Activated CD8-positive, alpha-beta T cell treated with anti-CD3 and anti-CD28 coated beads, Interleukin-2, amount 10 ng/mL, durations not matched to agents 7 days and 5 days (primary cell): ENCODE data around the gene MRPL53. TPM values are rescaled to one million over a fixed set of nuclear protein-coding genes. Genes with fewer than 3 reads are reported as not detected.
A peak's percentile ranks its signal among the peaks of the same experiment; 100 is the strongest.
"Not testable (repeated sequence)": the region's sequence is repeated elsewhere in the genome, so short reads cannot be mapped to it uniquely, and the experiment has no call there.

Experiments
- ATAC-seq: fragments of 150-1000 bp; cut with Tn5 transposase; one replicate; pipeline ENCODE4 v1.10.0; 2021; ENCODE audit warnings: moderate library complexity
- CTCF ChIA-PET: fragments of 350-600 bp; sonication (Branson Sonifier 250); formaldehyde crosslinking; loops from one replicate; lab custom pipeline; 2021; ENCODE audit warnings: antibody characterized with exemption; lab: Charles Lee
- POLR2A ChIA-PET: fragments of 350-600 bp; sonication (Branson Sonifier 250); formaldehyde crosslinking; loops from one replicate; lab custom pipeline; 2021; ENCODE audit warnings: antibody characterized with exemption; lab: Charles Lee
- DNase-seq: peaks from one replicate; pipeline ENCODE4 v3.0.0-alpha.2; 2020
- H3K27ac Mint-ChIP-seq: one replicate; pipeline ENCODE4 v1.8.0; 2021; ENCODE audit warnings: mild to moderate bottlenecking, mixed read lengths
- H3K27me3 Mint-ChIP-seq: one replicate; pipeline ENCODE4 v1.8.0; 2021; ENCODE audit warnings: low read depth, mixed read lengths
- H3K36me3 Mint-ChIP-seq: one replicate; pipeline ENCODE4 v1.8.0; 2021; ENCODE audit warnings: low read depth, mixed read lengths
- H3K4me1 Mint-ChIP-seq: one replicate; pipeline ENCODE4 v1.8.0; 2021; ENCODE audit warnings: low read depth, mixed read lengths
- H3K4me3 Mint-ChIP-seq: one replicate; pipeline ENCODE4 v1.8.0; 2021; ENCODE audit warnings: mild to moderate bottlenecking, mixed read lengths
- H3K9me3 Mint-ChIP-seq: one replicate; pipeline ENCODE4 v1.8.0; 2022; ENCODE audit warnings: mixed read lengths; ENCODE audit not compliant: insufficient read depth
- total RNA-seq, 2 experiments: library from RNA; stranded (reverse); gene quantifications; one replicate each; pipeline ENCODE4 v1.2.3, GENCODE V29; 2021

Gene MRPL53
- total RNA-seq, 2 experiments from 2014 or later: 95.7 to 96.2 TPM

DNA sequence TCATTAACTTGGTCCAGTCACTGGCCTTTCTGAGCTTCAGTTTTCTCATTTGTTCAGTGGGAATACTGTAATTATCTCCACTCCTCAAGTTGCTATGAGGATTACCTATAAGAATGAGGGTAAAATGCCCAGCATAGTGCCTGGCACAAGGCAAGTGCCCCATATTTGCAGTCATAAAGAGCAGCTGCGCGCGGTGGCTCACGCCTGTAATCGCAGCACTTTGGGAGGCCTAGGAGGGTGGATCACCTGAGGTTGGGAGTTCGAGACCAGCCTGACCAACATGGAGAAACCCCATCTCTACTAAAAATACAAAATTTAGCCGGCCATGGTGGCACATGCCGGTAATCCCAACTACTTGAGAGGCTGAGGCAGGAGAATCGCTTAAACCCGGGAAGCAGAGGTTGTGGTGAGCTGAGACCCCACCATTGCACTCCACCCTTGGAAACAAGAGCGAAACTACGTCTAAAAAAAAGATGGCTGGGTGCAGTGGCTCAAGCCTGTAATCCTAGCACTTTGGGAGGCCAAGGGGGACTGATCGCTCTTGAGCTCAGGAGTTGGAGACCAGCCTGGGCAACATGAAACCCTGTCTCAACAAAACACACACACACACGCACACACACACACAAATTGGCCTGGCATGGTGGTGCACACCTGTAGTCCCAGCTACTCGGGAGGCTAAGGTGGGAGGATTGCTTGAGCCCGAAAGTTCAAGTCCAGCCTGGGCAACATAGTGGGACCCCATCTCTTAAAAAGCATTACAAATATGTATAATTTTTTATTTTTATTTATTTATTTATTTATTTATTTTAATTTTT lies 29.8 kb downstream of the MRPL53 start:
- ChIA-PET POLR2A (interaction anchor here (1.0 kb wide), 1 partner anchor 11 kb away, joined by 3 read pairs; no protein-coding TSS in a partner anchor), CTCF (interaction anchor here (0.9 to 1.2 kb wide), 2 partner anchors 9 to 43 kb away, joined by 3 read pairs; no protein-coding TSS in a partner anchor)
- H3K36me3 Mint-ChIP-seq, H3K27ac Mint-ChIP-seq, H3K9me3 Mint-ChIP-seq, ATAC-seq, DNase-seq: not testable (repeated sequence)
- Mint-ChIP-seq H3K27me3 (peaks cover 44% of the 10 kb centered on the region), H3K4me1 (peaks cover 11% of the 10 kb centered on the region), H3K4me3 (peak overlapping the region; percentile 57)

DNA sequence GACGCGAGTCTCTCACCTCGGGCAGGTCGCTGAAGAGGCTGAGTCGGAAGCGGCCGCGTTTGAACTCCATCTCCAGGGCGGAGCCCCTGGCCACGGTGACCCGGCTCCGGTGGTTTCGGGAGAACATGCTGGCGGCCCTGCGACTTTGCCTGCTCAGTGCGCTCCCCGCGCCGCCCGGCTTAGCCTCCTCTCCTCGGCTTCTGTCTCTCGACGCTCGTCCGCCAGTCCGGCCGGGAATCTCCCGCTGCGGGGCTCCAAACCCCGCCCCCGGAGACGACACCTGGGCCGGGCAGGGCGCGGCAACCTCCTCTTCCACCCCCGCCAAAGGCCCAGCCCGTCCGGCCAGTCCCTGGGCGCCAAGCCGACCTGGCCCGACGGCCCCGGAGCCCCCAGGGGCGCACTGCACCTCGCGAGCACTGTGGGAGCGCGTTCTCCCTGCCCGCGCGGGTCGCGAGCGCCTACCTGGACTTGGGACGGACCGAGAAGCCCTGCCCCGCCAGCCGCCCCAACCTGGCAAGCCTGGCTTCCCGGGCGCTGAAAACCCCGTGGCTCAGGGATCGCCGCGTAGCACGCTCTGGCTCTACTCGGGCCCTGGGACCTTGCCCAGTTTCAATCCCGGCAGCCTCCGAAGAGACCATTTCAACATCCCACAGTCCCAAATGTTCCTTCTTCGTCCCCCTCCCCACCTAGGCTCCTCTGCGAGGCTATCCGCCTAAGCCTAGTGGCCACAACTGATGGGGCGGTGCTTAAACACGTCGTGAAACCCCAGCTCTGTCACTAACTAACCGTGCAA lies 30.6 kb downstream of the MRPL53 start, which contains the start of gene RTKN:
Gene RTKN (minus strand): TSS at position 248 of the 793 bp plus-strand sequence. CDS start 121 bp downstream, at position 127.
- Mint-ChIP-seq H3K27me3 (peaks cover 42% of the 10 kb centered on the region), H3K9me3 (no peaks in the 10 kb centered on the region), H3K4me1 (peaks cover 16% of the 10 kb centered on the region), H3K36me3 (no peaks in the 10 kb centered on the region), H3K4me3 (peak within 1 kb of the TSS; percentile 57), H3K27ac (peak within 1 kb of the TSS; percentile 14)
- ATAC-seq (peak; percentile 57), DNase-seq (peak; percentile 43)
- POLR2A ChIA-PET: interaction anchor here (0.6 kb wide), 1 partner anchor 40 kb away, joined by 3 read pairs; no protein-coding TSS in a partner anchor
- CTCF ChIA-PET: interaction anchor here (0.9 kb wide), 1 partner anchor 10 kb away, joined by 3 read pairs; no protein-coding TSS in a partner anchor

DNA sequence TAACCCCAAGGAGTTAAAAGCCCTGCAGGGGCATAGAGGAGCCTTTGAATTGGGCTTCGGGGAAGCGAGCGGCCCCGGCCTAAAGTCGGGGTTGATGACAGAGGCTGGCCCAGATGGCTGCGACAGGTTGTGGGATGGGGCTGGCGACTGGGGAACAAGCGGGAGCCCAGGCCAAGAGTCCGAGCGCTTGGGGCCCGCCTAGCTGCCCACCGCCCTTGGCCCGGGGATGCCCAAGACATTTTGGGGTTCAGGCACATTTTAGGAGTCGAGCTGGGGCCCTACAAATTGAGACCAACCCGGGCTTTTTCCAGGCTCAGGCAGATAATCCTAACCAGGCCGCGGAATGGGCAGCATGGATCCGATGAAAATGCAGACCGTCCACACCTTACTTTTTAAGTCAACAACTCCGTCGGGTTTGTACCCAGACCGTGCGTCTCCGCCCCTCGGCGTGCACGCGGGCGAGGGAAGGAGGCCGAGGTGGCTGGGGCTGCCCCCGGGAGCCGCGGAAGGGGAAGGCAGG lies 31.2 kb downstream of the MRPL53 start:
- ATAC-seq (no peak), DNase-seq (no peak)
- Mint-ChIP-seq H3K4me1 (peaks cover 16% of the 10 kb centered on the region), H3K27ac (no peak overlapping the region), H3K4me3 (no peak overlapping the region), H3K9me3 (no peaks in the 10 kb centered on the region), H3K27me3 (peaks cover 42% of the 10 kb centered on the region), H3K36me3 (no peaks in the 10 kb centered on the region)
- ChIA-PET CTCF (interaction anchor here (1.2 to 1.3 kb wide), 2 partner anchors 19 to 191 kb away, joined by 3 read pairs; no protein-coding TSS in a partner anchor), POLR2A (interaction anchor here (0.6 kb wide), 1 partner anchor 40 kb away, joined by 3 read pairs; no protein-coding TSS in a partner anchor)

DNA sequence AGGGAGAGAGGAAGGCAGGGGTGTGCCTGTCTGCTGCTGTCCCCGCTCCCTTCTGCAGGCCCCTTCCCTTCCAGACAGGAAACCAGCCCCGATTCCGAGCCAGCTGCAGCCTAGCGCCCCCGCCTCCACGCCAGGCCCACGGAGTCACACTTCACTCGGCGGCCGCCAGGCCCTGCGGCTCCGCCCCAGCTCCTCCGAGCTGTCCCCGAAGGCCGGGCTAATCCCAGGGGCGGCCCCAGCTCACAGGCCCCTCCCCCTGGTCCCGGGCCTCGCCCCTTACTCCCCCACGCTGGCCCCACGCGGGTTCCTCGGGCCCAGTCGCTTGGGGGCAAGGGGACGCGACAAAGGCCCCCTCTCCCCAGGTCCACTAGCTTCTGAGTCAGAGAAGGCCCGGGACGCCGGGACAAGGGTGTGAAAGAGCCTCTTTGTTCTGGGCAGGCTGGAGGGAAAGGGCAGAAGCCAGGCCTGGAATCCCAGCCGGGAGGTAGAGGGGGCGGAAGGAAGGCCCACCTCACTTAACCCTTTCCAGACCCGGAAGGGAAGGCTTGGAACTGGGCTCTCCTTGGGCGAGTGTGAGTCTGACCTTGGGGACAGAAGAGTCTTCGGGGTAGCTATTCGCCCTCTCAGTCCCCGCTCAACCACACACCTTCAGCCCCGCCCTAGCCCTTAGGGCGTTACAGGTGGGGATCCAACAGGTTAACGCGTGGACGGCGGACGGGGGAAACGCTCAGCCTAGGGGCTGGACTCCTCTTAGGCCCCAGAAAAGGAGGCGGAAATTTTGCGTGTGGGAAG lies 31.9 kb downstream of the MRPL53 start:
- ATAC-seq (peak; percentile 79), DNase-seq (peak; percentile 51)
- Mint-ChIP-seq H3K4me3 (peak overlapping the region; percentile 40), H3K27me3 (peaks cover 42% of the 10 kb centered on the region), H3K4me1 (peaks cover 16% of the 10 kb centered on the region), H3K36me3 (no peaks in the 10 kb centered on the region), H3K9me3 (no peaks in the 10 kb centered on the region), H3K27ac (no peak overlapping the region)
- POLR2A ChIA-PET: interaction anchor here (0.6 to 0.8 kb wide), 3 partner anchors 33 to 704 kb away, joined by 3 read pairs; partner anchors contain the start of gene MOB1A
- CTCF ChIA-PET: interaction anchor here (0.8 to 1.5 kb wide), 5 partner anchors 9 to 191 kb away, joined by 3 to 4 read pairs (median 3); no protein-coding TSS in a partner anchor

DNA sequence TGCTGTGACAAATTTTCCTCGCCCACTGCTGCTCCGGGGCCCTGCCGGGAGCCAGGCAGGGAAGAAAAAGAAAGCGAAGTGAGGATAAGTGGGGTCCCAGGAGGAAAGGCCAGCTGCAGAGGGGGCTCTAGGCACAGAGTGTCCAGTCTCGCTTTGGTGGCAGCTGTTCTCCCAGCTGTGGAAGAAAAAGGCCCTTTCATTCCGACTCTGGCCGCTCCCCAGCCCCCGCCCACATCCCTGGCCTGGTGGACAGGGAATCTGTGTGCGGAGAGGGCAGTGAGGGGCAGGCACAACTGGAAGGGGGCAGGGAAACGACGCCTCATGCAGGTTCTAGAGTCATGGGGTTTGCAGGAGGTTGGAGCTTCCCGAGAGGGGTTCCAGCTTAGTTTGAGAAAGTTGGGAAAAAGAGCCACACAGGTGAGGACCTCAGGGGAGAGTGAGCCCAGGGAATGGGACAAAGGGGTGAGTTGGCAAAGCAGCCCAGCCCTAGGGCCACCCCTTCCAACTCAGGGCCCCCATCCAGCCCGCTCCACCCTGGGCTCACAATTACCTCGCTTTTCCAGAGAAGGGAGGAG lies 32.6 kb downstream of the MRPL53 start:
- Mint-ChIP-seq H3K9me3 (no peaks in the 10 kb centered on the region), H3K4me3 (peak overlapping the region; percentile 16), H3K27me3 (peaks cover 39% of the 10 kb centered on the region), H3K4me1 (peaks cover 16% of the 10 kb centered on the region), H3K36me3 (no peaks in the 10 kb centered on the region), H3K27ac (no peak overlapping the region)
- CTCF ChIA-PET: interaction anchor here (0.8 to 1.5 kb wide), 6 partner anchors 8 to 190 kb away, joined by 3 to 4 read pairs (median 3); no protein-coding TSS in a partner anchor
- POLR2A ChIA-PET: interaction anchor here (0.6 to 1.4 kb wide), 4 partner anchors 33 to 703 kb away, joined by 3 to 5 read pairs (median 3); partner anchors contain the start of genes CCDC142, MOB1A and TTC31
- DNase-seq: no peak
- ATAC-seq: no peak

DNA sequence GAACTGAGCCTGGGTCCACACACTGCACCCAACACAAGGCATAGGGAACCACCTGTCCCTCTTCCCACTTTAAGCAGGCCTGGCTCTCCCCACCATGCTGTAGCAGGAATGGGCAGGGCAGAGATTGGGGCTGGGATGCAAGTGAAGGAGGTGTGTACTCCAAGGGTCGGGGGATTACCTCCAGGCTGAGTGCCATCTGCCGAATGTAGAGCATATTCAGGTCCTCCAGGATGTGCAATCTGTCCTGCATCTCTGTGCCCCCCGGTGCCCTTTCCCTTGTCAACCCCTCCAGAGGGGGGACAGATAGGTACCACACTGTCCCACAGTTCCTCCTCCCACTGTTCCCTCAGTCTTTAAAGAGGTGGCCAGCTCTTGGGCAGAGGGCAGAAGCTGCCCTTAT lies 33.1 kb downstream of the MRPL53 start:
- DNase-seq (no peak), ATAC-seq (no peak)
- Mint-ChIP-seq H3K9me3 (no peaks in the 10 kb centered on the region), H3K27me3 (peaks cover 34% of the 10 kb centered on the region), H3K27ac (no peak overlapping the region), H3K4me1 (peaks cover 16% of the 10 kb centered on the region), H3K4me3 (no peak overlapping the region), H3K36me3 (no peaks in the 10 kb centered on the region)
- POLR2A ChIA-PET: interaction anchor here (1.4 kb wide), 1 partner anchor 44 kb away, joined by 5 read pairs; the partner anchor contains the start of genes CCDC142 and TTC31
- CTCF ChIA-PET: interaction anchor here (0.8 to 1.5 kb wide), 3 partner anchors 17 to 47 kb away, joined by 3 to 4 read pairs (median 3); no protein-coding TSS in a partner anchor

DNA sequence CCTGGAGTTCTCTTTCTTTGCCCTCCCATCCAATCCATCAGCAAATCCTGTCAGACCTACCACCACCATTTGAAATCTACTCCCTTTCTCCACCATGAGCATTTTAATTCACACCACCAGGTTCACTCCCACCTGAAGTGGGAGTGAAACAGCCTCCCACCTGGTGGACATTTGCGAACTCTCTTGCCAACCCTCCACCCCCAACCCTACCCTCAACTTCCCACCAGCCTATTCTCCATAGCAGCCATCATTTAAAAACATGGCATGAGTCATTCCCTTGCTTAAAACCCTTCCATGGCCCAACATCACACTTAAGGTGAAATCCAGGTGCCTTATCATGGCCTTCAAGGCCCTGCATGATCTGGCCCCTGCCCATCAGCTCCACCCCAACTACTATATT lies 34.2 kb downstream of the MRPL53 start:
- CTCF ChIA-PET: interaction anchor here (0.6 kb wide), 1 partner anchor 74 kb away, joined by 3 read pairs; no protein-coding TSS in a partner anchor
- ATAC-seq: no peak
- no peak overlapping the region for H3K4me3 Mint-ChIP-seq
- H3K27ac Mint-ChIP-seq: peak overlapping the region; percentile 14
- peaks cover 29% of the 10 kb centered on the region for H3K27me3 Mint-ChIP-seq
- peaks cover 16% of the 10 kb centered on the region for H3K4me1 Mint-ChIP-seq
- DNase-seq: no peak
- POLR2A ChIA-PET: no interaction called here
- H3K36me3 Mint-ChIP-seq: no peaks in the 10 kb centered on the region
- H3K9me3 Mint-ChIP-seq: no peaks in the 10 kb centered on the region

DNA sequence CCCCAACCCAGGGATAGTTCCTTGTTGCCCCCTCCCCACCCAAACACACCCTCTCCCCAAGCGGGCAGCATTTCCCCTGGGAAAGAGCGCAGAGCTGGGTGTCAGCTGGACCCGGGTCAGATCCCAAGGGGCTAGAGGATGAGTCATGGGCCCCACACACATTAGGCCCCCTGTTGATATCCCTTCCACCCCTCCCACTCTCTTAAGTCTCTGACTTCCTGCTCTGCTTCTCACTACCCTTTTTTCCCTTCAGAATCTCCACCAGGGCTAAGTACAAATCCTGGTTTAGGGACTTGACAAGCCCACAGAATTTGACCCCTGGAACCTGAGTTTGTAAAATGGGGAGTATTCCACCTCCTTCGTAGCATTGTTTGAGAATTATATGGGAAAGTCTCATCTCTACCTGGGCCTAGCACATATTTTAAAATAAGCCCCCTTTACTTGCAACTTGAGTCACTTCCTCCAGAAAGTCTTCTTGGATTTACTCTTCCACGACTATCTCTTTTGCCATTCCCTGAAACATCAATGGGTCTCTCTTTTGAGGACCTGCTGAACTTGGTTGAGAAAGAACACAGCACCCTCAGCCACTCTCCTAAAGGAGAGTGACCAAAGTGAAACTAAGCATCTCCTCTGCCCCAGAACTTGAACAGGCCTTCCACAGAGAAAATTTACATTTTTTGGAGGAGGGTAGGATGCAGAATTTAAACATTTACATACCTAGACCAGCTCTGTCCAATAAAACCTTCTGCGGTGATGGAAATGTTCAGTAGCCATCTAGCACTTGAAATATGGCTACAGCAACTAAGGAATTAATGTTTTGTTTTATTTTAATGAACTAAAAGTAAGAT lies 35.4 kb downstream of the MRPL53 start:
- H3K36me3 Mint-ChIP-seq: no peaks in the 10 kb centered on the region
- no peak for ATAC-seq
- no peak overlapping the region for H3K4me3 Mint-ChIP-seq
- H3K27ac Mint-ChIP-seq: no peak overlapping the region
- POLR2A ChIA-PET: no interaction called here
- DNase-seq: no peak
- no peaks in the 10 kb centered on the region for H3K9me3 Mint-ChIP-seq
- CTCF ChIA-PET: no interaction called here
- H3K27me3 Mint-ChIP-seq: peaks cover 23% of the 10 kb centered on the region
- peaks cover 13% of the 10 kb centered on the region for H3K4me1 Mint-ChIP-seq

DNA sequence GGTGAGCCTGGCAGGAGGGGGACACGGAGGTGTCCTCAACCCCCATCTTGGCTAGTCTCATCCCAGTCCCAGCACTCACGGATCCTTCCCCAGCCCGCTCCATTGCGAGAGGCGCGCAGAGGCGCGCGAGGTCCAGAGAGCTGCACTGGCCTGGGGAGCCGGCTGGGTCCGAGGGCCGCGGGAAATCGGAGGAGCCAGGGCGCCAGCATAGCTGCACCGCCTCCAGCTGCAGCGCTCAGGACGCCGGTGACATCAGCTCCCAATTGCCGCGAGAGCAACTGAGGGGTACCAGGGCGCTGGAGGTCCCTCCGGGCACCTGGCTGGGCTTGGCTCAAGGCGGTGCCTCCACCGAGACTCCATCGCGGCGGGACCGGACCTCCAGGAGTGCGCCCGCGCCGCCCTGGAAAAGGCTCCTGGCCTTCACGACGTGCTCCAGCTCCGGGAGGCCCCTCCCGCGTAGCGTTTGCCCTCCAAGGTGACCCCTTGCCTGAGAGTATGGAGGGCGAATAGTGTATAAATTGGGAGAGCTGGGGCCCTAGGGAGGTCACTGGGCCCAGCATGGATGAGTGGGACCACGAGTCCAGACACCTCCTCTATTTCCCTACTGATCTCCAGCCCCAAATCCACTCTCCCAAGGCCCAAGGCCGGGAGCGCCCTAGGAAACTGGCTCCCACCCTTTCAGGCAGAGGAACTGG lies 36.2 kb downstream of the MRPL53 start:
- Mint-ChIP-seq H3K4me1 (peaks cover 11% of the 10 kb centered on the region), H3K27ac (peak overlapping the region; percentile 18), H3K36me3 (no peaks in the 10 kb centered on the region), H3K4me3 (no peak overlapping the region), H3K27me3 (peaks cover 21% of the 10 kb centered on the region), H3K9me3 (no peaks in the 10 kb centered on the region)
- ChIA-PET CTCF (no interaction called here), POLR2A (interaction anchor here (1.0 kb wide), 1 partner anchor 15 kb away, joined by 3 read pairs; the partner anchor contains the start of genes C2orf81 and WDR54)
- DNase-seq: no peak
- no peak for ATAC-seq
